ENCODE measurements around the gene TMEM54.

DNA sequence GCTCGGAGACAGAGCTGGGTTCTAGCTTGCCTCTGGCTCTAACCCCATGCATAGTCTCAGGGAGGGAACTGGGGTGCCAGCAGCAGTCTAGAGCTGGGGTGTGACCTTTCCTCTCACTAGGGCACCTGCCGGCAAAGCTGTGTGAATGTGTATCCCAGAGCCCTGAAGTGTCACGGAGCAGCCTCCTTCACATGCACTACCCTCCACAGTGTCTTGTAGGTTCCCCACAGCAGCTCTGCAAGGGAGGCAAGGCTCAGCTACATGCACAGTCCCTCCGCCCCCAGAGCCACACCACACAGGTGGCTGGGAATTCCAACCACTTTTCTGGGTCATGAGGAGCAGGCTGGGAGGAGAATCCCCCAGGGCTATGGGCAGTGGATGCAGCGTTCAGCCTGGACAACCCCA is 22.6 kb downstream of the TMEM54 start:
- TF ChIP-seq CTCF (IDR thresholded peaks at IDR 0.05; ENCODE audit: low read depth, low read length) (no peak), POLR2A (IDR thresholded peaks at IDR 0.05; ENCODE audit: extremely low read depth, insufficient read length) (no peak), MAX (IDR thresholded peaks at IDR 0.05; ENCODE audit: low read depth, low read length) (no peak)

Measured in NB4 (cell line).